Measurements from ENCODE around the gene GSTM5. TPM values are rescaled to one million over a fixed set of nuclear protein-coding genes. Genes with fewer than 3 reads are reported as not detected.
"Not testable (repeated sequence)": the region's sequence is repeated elsewhere in the genome, so short reads cannot be mapped to it uniquely, and the experiment has no call there.

Gene GSTM5
- polyA plus RNA-seq, 1 experiment, result 12.5 TPM

GRCh38 chr1:109671067-109671466, 41.0 kb upstream of the GSTM5 start:
- no peak for TF ChIP-seq CTCF (IDR thresholded peaks at IDR 0.05; ENCODE audit: low read depth, low read length)
- ChIA-PET CTCF (no interaction called here), POLR2A (no interaction called here)
- no peaks in the 10 kb centered on the region for H3K9me3 ChIP-seq (ENCODE audit: control insufficient read depth, insufficient read depth, low read length)
- DNase-seq (ENCODE audit: low read depth, low spot score), result no peak
- H3K27ac ChIP-seq (ENCODE audit: low read depth, low read length), result no peak overlapping the region
- H3K4me3 ChIP-seq (ENCODE audit: low read depth, low read length), result no peak overlapping the region
- no peaks in the 10 kb centered on the region for H3K27me3 ChIP-seq (ENCODE audit: control insufficient read depth, insufficient read depth, low read length)

DNA sequence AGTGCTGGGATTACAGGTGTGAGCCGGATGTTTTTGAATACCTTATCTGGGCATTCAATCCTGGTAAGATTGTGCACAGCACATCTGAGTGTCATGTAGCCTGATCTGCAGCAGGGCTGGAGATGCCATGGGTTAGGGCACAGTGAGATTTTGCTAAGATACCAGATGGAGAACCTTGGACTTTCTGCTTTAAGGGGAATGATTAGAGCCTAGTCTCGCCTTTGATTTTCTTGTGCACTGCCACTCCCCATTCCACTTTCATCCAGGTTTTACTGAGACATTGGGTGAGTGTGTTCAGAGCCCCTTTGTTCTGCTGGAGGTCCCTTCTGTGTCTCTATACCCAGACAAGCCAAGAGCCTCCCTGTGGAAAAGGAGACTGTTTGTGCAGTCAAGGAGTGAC, 38.2 kb upstream of the GSTM5 start:
- DNase-seq (ENCODE audit: low read depth, low spot score); H3K4me3 ChIP-seq (ENCODE audit: low read depth, low read length); H3K27ac ChIP-seq (ENCODE audit: low read depth, low read length); H3K27me3 ChIP-seq (ENCODE audit: control insufficient read depth, insufficient read depth, low read length); CTCF ChIA-PET; H3K9me3 ChIP-seq (ENCODE audit: control insufficient read depth, insufficient read depth, low read length); POLR2A ChIA-PET: not testable (repeated sequence)

DNA sequence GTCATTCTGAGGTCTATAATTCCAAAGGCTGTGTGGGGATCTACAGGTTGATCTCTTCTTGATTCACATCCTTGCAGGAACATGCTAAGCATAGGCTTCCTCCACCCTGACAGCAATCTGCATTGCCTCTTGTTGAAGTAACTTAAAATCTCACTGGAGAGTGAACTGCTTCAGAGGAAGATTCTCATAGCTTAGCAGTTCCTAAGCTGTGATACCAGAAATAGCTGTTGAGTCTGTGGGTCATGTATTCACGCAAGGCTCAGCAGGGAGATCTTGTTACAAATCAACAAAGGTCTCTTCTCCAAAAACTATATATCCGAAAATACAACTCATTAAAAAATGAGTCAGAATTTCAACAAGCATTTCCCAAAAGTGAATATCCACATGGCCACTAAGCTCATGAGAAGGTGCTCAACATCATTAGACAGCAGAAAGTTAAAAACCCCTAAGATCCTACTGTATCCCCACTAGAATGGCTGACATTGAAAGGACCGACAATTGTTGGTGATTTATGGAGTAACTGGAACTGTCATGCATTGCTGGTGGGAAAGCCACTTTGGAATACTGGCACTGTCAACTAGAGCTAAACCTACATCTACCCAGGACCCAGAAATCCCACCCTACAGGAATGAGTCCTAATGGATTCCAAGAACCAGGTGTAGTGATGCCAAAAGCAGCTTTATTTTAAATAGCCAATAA, 35.2 kb upstream of the GSTM5 start:
- H3K27ac ChIP-seq (ENCODE audit: low read depth, low read length); H3K4me3 ChIP-seq (ENCODE audit: low read depth, low read length); POLR2A ChIA-PET; H3K9me3 ChIP-seq (ENCODE audit: control insufficient read depth, insufficient read depth, low read length); DNase-seq (ENCODE audit: low read depth, low spot score); CTCF ChIA-PET; H3K27me3 ChIP-seq (ENCODE audit: control insufficient read depth, insufficient read depth, low read length): not testable (repeated sequence)

GRCh38 chr1:109677459-109677858, 34.6 kb upstream of the GSTM5 start:
- CTCF ChIA-PET, result no interaction called here
- Histone ChIP-seq H3K27me3 (ENCODE audit: control insufficient read depth, insufficient read depth, low read length) (no peaks in the 10 kb centered on the region), H3K27ac (ENCODE audit: low read depth, low read length) (no peak overlapping the region), H3K9me3 (ENCODE audit: control insufficient read depth, insufficient read depth, low read length) (no peaks in the 10 kb centered on the region), H3K4me3 (ENCODE audit: low read depth, low read length) (no peak overlapping the region)
- TF ChIP-seq CTCF (IDR thresholded peaks at IDR 0.05; ENCODE audit: low read depth, low read length), result no peak
- no peak for DNase-seq (ENCODE audit: low read depth, low spot score)
- POLR2A ChIA-PET, result no interaction called here

DNA sequence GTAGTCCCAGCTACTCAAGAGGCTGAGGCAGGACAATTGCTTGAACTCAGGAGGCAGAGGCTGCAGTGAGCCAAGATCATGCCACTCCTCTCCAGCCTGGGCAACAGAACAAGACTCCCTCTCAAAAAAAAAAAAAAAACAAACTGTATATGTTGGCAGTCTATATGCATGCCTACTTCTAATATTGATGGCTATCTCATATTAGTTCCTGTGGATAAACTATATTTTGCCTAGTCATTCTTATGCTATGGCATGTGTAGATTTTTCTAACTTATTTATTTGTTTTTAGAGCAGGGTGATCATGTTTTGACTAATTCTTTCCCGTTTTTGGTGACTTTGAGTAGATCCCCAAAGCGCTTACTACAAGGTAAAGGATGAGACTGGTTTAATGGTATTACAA, 33.4 kb upstream of the GSTM5 start:
- H3K4me3 ChIP-seq (ENCODE audit: low read depth, low read length); POLR2A ChIA-PET; CTCF ChIA-PET; H3K9me3 ChIP-seq (ENCODE audit: control insufficient read depth, insufficient read depth, low read length); H3K27ac ChIP-seq (ENCODE audit: low read depth, low read length); DNase-seq (ENCODE audit: low read depth, low spot score); H3K27me3 ChIP-seq (ENCODE audit: control insufficient read depth, insufficient read depth, low read length): not testable (repeated sequence)

DNA sequence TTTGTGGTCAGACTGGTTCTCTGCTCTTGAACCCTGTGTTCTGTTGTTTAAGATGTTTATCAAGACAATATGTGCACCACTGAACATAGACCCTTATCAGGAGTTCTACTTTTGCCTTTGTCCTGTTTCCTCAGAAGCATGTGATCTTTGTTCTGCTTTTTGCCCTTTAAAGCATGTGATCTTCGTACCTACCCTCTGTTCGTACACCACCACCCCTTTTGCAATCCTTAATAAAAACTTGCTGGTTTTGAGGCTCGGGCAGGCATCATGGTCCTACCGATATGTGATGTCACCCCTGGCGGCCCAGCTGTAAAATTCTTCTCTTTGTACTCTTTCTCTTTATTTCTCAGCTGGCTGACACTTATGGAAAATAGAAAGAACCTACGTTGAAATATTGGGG, 27.3 kb upstream of the GSTM5 start:
- DNase-seq (ENCODE audit: low read depth, low spot score); H3K27ac ChIP-seq (ENCODE audit: low read depth, low read length); H3K9me3 ChIP-seq (ENCODE audit: control insufficient read depth, insufficient read depth, low read length); POLR2A ChIA-PET; H3K27me3 ChIP-seq (ENCODE audit: control insufficient read depth, insufficient read depth, low read length); H3K4me3 ChIP-seq (ENCODE audit: low read depth, low read length); CTCF ChIA-PET: not testable (repeated sequence)

DNA sequence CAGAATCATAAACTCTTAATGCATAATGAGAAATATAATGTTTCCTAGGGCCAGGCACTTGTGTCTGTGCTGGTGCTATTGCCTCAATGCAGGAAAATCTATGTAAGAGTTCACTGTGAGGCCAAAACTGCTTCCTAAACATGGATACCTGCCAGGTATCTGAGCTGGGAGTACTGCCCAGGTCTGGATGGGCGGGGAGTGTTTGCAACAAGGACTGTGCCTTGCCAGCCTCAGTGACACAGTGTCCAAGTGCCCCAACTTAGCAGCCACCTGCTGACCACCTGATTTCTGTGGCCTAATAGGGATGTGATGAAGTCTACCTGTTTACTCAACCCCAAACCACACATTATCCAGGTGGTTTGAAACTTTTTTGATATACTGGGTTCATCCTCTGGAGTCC, 26.7 kb upstream of the GSTM5 start:
- H3K27ac ChIP-seq (ENCODE audit: low read depth, low read length); DNase-seq (ENCODE audit: low read depth, low spot score); H3K27me3 ChIP-seq (ENCODE audit: control insufficient read depth, insufficient read depth, low read length); H3K4me3 ChIP-seq (ENCODE audit: low read depth, low read length); POLR2A ChIA-PET; CTCF ChIA-PET; H3K9me3 ChIP-seq (ENCODE audit: control insufficient read depth, insufficient read depth, low read length): not testable (repeated sequence)

GRCh38 chr1:109685890-109686289, 26.2 kb upstream of the GSTM5 start:
- POLR2A ChIA-PET; CTCF ChIA-PET; H3K4me3 ChIP-seq (ENCODE audit: low read depth, low read length); H3K27ac ChIP-seq (ENCODE audit: low read depth, low read length); H3K27me3 ChIP-seq (ENCODE audit: control insufficient read depth, insufficient read depth, low read length); DNase-seq (ENCODE audit: low read depth, low spot score); H3K9me3 ChIP-seq (ENCODE audit: control insufficient read depth, insufficient read depth, low read length): not testable (repeated sequence)

GRCh38 chr1:109687109-109687508, 24.9 kb upstream of the GSTM5 start:
- POLR2A ChIA-PET, result not testable (repeated sequence)

More at GRCh38 chr1:109687109-109687508, 24.9 kb upstream of the GSTM5 start:
- H3K9me3 ChIP-seq (ENCODE audit: control insufficient read depth, insufficient read depth, low read length); H3K4me3 ChIP-seq (ENCODE audit: low read depth, low read length); DNase-seq (ENCODE audit: low read depth, low spot score); H3K27ac ChIP-seq (ENCODE audit: low read depth, low read length); H3K27me3 ChIP-seq (ENCODE audit: control insufficient read depth, insufficient read depth, low read length); CTCF ChIA-PET: not testable (repeated sequence)

All from AG04450 (cell line).